HG03354 (cell line): ENCODE measurements around the gene PAQR8.
A peak's percentile ranks its signal among the peaks of the same experiment; 100 is the strongest.
"Not testable (repeated sequence)": the region's sequence is repeated elsewhere in the genome, so short reads cannot be mapped to it uniquely, and the experiment has no call there.

Source experiments
- ATAC-seq: cut with Tn5 transposase; IDR thresholded peaks from one replicate; pipeline ENCODE4 v1.9.1; 2021; ENCODE audit warnings: mild to moderate bottlenecking; ENCODE audit not compliant: unreplicated experiment, poor library complexity, severe bottlenecking

The PAQR8 gene

DNA sequence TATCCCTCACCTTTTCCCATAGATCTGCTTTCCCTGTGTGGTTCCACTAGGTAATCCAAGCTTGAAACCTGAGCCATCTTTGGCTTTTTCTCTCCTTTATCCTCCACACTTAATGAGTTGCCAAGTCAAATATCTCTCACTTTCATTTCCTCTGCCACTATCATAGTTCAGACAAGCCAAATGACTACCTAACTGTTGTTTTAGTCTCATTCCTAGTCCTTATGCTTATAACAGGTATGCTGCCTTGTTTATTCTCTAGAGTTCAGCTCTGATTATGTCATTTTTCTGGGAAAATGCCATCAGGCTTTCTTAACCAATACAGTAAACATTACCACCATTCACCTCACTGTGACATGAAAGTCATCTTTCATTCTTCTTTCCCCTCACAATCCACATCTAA is 64.7 kb downstream of the PAQR8 start:
- peak; percentile 77 for ATAC-seq

DNA sequence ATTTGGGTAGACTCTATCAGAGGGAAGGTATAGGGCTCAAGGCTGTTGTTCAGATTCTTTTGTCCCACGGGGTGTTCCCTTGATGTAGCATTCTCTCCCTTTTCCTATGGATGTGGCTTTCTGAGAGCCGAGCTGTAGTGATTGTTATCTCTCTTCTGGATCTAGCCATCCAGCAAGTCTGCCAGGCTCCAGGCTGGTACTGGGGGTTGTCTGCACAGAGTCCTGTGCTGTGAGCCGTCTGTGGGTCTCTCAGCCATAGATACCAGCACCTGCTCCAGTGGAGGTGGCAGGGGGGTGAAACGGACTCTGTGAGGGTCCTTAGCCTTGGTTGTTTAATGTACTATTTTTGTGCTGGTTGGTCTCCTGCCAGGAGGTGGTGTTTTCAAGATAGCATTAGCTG is 71.3 kb downstream of the PAQR8 start:
- ATAC-seq: not testable (repeated sequence)

DNA sequence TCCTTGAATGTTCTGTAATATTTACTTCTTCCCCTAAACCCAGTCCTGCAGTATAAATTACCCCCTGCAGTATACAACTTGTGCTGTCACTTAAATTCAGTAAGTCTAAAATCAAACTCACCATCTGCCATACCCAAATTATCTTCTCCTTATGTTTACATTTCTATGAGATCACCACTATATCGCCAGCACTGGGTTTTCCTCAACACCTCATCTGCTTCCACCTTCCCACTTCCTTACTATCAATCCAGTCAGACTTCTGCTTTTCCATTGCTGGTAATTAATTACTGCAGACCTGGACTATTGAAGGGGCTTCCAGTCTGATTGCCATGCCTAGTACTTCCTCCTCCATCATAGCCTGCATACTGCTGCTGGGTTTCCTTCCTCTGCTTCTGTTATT is 73.4 kb downstream of the PAQR8 start:
- ATAC-seq: no peak

DNA sequence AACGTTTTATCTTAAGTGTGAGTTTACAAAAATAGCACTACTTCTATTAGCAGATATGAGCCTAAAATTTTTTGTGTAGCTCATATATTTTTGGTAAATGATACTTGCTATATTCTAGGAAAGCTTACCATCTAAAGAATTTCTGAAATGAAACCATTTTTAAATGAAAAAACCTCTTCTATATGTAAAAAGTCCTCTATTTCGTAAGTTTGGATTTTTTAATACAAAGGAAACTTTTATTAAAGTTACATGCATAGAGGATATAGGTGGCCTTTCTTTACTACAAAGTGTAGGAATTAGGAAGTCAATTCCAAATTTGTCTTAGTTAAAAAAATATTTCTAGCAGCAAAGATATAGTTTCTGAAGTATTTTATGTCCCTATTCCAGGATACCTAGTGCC is 77.0 kb downstream of the PAQR8 start:
- ATAC-seq: no peak

DNA sequence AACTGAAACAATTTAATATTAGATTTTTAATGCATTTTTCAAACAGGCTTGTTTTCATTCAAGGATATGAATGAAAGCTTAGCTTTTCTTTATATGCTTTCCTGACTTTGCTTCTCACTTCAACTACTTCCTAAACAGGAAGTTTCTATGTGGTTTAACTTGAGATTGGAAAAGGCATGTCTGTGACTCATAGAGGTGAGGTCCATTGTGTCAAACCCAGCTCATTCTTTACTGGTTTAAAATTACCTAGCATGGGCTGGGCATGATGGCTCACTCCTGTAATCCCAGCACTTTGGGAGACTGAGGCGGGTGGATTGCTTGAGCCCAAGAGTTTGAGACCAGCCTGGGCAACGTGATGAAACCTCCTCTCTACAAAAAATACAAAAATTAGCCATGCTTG is 92.6 kb downstream of the PAQR8 start:
- no peak for ATAC-seq

DNA sequence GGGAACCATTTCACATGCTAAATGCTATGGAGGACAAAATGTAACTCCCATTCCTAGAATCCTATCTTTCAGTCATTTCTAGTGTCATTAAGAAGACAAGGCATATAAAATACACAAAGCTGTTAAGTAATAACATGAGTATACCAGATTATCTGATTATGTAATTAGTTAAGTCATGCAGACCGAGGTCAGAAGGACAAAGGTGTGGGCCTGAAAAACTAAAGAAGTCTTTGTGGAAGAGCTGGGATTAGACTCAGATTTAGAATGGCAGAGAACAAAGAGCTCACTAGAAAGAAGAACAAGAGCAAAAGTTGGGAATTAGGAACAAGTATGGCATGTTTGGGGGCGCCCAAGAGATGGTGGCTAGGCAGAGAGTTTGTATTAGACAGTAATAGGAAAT is 95.1 kb downstream of the PAQR8 start:
- ATAC-seq: no peak
